ENCODE data around the gene C19orf85.
"Not testable (repeated sequence)": the region's sequence is repeated elsewhere in the genome, so short reads cannot be mapped to it uniquely, and the experiment has no call there.

Gene C19orf85

DNA sequence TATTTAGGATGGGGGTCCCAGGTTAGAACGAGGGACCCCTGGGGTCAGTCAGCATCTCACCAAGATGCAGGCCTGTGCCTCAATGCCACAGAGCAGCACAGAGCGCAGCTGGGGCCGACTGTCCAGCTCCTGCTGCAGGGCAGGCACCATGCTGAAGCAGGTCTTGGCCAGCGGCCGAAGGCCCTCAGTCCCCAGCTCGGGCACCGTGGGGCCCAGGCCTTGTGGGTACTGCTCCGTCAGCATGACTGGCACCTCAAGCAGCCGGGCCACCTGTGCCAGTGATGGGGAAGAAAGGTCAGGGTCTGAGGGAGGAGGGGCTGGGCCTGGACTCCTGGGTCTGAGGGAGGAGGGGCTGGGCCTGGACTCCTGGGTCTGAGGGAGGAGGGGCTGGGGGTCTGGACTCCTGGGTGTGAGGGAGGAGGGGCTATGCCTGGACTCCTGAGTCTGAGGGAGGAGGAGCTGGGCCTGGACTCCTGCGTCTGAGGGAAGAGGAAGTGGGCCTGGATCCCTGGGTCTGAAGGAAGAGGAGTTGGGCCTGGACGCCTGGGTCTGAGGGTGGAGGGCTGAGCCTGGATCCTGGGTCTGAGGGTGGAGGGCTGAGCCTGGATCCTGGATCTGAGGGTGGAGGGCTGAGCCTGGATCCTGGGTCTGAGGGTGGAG, 8.8 kb downstream of the C19orf85 start:
- DNase-seq, result no peak

- DNase-seq, result no peak
Observed at GRCh38 chr19:55454787-55455243, 9.7 kb downstream of the C19orf85 start.

DNA sequence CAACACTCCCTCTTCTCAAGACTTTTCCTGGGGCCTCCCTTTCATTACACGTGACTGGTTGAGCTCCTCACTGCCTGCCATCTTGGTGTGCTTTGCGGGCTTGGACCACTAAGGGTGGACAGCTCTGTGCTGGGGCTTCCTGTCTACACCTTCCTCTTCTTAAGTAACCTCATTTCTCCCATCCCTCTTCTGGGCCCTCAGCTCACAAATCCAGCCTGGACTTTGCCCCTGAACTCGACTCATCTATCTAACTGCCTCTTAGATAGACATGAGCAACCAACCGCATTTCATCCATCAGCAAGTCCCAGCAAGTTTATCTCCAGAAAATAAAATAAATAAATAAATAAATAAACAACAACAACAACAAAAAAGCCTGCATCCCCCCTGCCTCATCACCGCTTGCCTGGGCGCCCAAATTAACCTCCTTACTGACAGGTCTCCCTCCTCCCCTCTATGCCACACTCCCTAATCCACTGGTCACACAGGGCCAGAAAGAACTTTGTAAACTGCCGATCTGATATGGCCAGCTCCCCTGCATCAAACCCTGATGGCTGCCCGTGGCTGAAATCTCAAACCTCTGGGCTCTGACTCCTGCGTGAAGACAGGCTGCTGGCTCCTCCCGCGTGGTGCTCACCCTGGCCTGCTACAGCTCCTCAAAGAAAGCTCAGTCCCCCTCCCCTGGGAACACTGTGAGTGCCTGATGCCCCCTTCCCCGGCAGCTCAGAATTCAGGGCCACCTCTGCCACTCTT, 10.9 kb downstream of the C19orf85 start:
- DNase-seq, result no peak

DNA sequence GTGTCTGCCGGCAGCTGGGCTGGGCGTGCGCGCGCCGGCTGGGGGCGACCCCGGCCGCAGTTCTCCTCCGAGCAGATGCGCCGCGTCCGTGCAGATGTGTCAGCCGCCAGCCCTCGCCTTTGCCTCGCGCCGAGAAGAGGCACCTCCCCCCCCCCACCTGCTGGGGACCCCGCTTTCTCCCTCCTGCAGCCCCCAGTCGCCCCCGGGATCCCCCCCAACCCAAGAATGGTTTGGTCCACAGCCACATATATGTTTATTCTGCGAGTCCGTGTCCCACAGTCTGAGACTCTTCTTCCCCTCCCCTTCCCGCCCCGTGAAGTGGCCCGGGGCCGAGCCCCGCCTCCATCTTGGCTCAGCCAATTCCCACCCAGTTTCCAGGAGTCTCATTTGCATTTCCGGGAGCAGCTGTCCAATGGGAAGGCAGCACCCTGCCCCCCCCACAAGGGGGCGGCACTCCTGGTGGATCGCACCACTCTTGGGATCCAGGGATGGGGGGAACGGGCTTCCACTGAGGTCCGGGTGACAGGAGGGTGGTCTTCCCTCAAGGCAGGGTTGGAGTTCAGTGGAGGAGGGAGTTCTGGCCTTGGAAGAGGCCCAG, 11.7 kb downstream of the C19orf85 start:
- peak; percentile 91 for DNase-seq

DNA sequence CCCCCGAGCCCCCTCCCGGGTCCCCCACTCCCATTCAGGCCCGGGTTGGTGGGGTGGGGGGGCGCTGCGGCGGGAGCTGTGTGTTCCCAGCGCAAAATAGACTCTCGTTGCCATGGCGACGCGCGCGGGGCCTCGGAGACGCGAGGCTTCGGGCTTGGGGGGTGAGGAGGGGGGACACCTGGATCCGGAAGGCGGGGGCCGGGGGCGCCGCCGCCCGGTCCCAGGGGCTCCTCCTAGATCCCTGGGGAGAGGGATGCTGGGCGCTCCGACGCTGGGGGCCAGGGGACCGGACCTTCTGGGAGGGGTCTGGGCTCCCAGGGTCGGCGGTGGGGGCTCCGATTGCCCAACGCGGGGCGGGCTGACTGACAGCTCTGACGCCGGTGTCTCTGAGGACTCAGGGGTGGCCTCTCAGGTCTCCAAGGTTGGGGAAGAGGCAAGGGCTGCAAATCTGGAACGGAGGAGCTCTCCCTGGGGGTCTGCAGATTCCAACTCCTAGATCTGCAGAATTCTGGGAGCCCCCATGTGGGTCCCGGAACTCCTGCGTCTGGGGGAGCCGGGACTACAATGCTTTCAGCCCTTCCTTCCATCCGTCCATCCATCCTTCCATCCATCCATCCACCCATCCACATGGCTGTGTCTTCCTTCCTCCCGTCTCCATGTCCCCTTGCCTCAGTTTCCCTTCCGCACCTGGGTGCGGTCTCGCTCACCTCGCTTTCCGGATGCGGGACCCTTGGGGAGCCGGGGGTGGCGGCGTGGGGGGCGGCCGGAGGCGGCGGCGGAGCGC, 12.4 kb downstream of the C19orf85 start:
- DNase-seq, result peak; percentile 24

DNA sequence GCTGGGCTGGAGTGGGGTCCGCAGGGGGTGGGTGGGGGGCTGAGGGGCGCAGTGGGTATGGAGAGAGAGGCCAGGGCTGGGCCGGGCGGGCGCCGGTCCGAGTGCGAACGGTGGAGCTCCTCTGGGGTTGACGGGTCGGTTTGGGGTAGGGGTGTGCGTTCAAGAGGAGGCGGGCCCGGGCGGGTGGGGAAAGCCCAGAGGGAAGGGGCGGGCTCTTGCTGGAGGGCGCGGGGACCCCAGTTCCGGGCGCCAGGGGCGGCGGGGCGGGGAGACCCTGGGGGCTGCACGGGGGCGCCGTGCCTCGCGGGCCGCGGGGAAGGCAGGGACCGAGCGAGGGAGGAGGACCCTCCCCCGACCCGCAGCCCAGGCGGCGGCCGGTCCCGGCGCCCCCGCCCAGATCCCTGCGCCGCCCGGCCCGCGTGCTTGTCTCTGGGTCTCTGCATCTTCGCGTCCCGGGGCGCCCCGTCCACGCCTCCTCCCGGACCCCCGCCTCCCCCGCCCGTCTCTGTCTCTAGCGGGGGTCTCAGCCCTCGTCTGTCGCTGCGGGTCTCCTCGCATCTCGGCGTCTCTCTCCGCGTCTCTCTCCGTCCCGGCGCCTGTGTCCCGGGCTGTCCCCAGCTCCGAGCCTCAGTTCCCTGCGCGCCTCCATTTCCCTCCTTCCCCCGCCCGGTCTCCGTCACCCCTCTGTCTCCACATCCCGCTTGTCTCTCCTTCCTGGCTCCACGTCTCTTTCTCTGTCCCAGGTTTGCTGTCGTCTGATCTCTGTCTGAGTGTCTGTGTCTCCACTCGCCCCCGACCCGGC, 13.2 kb downstream of the C19orf85 start:
- no peak for DNase-seq

DNA sequence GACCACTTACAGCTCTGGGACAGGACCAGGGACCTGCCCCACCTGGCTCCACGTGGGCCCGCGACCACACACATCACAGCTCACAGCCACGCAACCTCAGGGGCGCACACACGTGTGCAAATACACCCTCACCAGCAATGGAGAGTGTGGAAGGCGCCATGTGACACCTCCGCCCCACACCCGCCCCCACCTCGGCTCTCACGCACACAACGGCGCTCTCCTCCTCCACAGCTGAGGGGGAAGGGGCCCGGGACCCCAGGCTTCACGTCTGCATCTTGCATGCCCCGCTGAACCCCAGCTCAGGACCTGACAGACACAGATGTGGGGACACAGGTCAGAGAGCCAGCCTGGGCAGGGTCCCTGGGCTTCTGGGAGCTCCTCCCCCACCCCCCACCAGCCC, 15.1 kb downstream of the C19orf85 start:
- no peak for DNase-seq

GRCh38 chr19:55448175-55448490, 16.4 kb downstream of the C19orf85 start:
- not testable (repeated sequence) for DNase-seq

DNA sequence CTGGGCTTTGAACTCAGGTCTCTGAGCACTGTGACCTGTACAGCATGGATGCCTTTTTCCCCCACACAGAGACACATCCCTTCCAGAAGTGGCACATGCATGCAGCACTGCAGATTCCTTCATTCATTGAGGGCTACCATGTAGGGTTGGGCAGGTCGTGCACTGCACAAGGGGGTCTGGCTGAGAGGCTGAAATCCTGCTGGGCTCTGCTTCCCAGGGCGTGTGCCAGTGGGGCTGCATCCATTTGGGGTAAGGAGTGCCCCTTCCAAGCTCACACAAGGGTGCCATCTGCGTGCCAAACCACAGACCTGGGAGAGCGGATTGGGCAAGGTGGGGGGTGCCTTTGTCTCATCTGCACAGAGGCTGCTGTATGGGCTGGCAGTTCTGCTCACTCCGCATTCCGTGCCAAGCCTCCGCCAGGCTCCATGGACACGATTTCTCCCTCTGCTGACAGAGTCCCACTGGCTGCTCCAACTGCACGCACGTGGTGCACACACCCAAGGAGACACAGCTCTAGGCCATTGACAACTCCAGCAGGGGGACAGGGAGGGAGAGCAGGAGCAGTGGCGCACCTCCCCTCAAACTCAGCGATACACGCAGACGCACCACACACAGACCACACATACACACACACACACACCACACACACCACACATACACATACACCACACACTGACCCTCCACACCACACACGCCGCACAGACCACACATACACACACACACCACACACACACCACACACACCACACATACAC, 17.0 kb downstream of the C19orf85 start:
- DNase-seq, result no peak

- no peak for DNase-seq
Observed at GRCh38 chr19:55446060-55446459, 18.5 kb downstream of the C19orf85 start.

DNA sequence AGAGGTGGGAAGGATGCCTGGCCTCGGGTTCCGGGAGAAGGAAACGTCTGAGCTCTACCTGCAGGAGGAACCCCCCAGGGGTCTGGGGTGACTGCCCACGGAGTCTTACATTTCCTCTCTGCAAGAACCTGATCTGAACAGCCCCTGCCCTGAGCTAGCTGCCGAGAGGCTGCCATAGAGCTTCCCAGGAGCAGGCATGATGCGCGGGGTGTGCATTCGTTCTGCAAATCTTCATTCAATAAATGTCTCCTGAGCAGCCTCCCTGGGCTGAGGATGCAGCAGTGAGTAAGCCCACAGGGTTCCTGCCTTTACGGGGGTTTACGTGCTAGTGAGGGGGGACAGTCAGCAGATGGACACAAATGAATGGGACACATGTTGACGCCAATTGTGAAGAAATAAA, 19.9 kb downstream of the C19orf85 start:
- no peak for DNase-seq

DNA sequence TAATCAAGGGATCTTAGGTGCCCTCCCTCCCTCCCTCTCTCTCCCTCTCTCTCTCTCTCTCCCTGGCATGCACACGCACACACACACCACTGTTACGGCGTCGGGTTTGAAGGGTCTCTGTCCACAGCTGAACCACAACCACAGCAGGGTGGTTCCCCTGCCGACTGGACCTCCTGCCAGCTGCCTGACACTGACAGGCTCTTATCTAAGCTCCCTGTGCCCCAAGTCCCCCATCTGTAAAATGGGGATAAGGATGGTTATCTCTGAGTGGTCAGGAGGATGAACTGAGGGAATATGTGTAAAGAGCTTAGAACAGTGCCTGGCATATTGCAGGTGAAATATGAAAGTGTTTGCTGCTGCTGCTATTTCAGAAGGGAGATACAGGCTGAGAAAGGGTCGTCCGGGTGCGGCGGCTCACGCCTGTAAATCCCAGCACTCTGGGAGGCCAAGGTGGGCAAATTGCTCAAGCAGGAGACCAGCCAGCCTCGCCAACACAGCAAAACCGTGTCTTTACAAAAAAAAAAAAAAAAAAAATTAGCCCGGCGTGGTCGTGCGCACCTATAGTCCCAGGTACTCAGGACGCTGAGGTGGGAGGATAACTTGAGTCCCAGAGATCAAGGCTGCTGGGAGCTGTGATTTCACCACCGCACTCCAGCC, 20.6 kb downstream of the C19orf85 start:
- DNase-seq, result no peak

DNA sequence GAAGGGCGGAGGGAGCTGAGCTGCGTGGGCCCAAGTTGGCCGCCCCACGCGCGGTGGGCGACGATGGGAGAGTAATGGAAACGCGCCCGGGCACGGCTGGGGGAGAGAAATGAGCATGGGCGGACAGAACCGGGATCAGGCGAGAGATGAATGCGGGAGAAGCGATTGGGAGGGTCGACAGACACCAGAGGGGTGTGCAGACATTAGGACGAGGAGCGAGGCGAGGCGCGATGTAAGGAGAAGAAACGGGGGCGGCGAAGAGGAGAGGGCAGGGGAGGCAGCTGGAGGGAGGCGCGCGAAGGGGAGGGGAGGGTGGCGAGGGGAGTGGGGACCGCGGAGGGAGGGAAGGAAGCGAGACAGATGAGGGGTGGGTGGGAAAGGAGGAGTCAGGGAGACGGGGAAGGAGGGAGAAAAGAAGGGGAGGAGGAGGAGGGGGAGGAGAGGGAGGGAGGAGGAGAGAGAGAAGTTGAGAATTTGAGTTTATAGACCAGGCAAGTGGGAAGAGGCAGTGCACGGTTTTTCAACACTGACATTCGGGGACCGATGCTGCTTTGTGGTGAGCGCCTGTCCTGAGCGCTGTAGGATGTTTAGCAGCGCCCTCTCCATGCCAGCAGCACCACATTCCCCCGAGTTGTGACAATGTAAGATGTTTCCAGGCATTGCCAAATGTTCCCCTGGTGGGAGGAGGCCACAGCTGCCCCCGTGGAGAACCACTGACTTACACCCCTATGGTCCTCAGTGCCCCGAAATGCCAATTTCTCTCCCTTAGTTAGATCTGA, 21.3 kb downstream of the C19orf85 start, which contains the start of gene SHISA7:
Gene SHISA7 (minus strand): TSS at position 256 of the 779 bp plus-strand sequence. CDS start 437 bp downstream, outside the sequence.
- DNase-seq, result no peak

DNA sequence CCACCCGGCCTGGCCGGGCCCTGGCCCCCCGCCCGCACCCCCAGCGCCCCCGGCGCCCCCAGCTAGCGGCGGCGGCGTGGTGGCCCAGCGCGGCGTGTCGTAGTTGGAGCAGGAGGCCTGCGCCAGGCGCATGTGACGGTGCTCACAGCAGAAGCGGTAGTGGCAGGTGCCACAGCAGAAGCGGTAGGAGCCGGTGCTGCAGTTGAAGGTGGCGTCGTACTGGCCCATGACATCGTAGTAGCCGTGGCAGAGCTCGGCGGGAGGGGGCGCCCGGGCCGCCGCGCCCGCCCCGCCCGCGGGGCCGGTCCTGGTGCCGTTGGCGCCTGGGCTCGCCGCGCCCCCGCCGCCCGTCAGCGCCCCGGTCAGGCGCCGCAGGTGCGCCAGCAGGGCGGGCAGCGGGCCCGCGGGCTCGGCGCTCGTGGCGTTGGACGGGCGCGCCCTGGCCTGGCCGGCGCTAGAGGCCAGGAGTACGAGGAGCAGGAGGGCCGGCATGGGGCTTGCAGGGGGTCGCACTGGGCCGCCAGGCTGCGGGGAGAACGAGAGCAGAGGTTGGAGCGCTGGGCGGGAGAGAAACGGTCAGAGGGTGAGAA, 22.1 kb downstream of the C19orf85 start:
- no peak for DNase-seq

- no peak for DNase-seq
Observed at GRCh38 chr19:55441692-55442321, 22.7 kb downstream of the C19orf85 start.

DNA sequence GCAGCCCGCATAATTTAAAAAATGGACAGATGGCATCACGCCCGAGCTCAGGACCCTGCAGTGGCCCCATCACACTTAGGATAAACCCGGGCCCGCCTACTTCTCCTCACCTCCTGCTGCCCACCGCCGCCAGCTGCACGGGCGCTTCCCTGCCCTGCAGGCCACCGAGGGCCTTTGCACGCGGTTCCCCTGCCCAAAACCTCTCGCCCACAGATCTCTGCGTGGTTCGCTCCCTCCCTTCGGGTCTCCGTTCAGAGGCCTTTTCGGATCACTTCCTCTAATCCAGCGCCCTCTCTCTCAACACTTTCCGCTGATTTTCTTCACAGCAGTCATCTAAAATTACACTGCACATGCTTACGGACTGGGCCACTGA, 23.2 kb downstream of the C19orf85 start:
- DNase-seq, result no peak

DNA sequence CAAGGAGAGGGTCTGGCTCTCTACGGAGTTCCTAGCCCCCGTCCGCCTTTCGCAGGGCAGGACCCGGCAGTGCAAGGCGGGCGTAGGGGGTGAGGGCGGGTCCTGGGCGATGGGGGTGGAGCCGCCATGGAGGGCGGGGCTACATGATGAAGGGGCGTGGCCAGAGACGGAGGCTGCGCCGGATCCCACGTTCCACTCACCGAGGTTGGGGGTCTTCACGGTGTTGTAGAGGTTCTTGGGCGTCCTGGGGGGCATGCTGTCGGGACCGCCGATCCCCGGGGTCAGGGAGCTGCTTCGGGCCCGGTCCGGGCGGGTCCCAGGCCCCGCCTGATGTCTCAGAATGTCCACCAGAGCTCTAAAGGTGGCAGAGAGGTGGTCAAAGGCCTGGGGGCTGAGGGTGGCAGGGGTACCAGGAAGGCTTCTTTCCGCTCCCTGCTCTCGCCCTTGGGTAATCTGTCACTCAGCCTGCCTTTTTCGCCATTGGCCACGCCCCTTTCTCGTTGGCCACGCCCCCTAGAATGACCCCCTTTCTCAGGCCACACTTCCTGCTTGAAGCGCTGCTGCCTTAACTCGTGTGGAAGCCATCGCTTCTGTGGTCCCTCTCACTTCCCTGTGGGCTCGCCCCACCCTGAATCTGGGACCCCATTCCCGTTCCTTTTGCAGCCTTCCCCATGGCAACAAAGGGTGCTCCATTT, 24.0 kb downstream of the C19orf85 start:
- no peak for DNase-seq

DNA sequence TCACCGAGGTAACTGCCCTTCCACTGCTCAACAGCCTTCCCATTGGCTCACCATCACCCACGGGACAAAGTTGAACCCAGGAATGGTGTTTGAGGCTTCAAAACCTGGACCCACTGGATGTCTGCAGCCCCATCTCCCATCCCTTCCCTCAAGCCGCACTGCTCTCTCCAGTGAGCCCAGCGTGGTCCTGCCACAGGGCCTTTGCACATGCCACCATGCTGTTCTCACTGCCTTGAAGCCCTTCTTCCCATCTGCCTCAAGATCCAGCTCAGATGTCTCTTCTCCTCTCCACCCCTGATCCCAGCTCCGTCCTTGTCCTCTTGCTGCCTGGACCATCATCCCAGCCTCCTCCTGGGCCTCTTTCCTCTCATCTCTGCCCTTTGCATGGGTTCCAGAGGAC, 25.5 kb downstream of the C19orf85 start:
- no peak for DNase-seq

DNA sequence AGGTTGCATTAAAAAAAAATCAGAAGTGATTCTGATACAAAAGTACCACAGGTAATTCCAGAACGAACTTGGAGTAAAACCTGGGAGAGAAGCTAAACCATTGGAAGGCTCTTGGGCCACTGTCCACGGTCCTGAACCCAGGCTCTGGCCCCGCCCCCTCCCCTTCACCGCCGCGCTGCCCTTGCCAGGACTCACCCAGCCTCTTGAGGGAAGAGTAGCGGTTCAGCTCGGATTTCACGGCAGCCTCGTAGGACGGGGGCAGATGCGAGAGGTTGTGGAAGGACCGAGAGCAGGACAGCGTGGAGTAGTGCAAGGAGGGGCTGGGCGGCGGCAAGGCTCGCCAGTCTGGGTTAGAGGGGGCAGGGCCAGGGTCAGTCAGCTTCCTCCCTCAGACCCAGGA, 27.1 kb downstream of the C19orf85 start:
- DNase-seq, result no peak

All from NCI-H774 (cell line).